HG03280 (cell line): Measurements from ENCODE around the gene ERCC6L2.

Experiments used
- ATAC-seq: cut with Tn5 transposase; IDR thresholded peaks from one replicate; pipeline ENCODE4 v1.9.1; 2021; ENCODE audit warnings: mild to moderate bottlenecking, moderate library complexity; ENCODE audit not compliant: unreplicated experiment

The ERCC6L2 gene

GRCh38 chr9:95875305-95876137, at the start of gene ERCC6L2:
Gene ERCC6L2 (plus strand): TSS chr9:95875691. CDS start chr9:95876039, 348 bp downstream.
- ATAC-seq, result peak; percentile 91

- ATAC-seq, result no peak
Observed at GRCh38 chr9:95826183-95826838, 49.2 kb upstream of the ERCC6L2 start.

- no peak for ATAC-seq
Observed at GRCh38 chr9:95830768-95831167, 44.7 kb upstream of the ERCC6L2 start.

GRCh38 chr9:95831810-95832209, 43.7 kb upstream of the ERCC6L2 start:
- no peak for ATAC-seq

- ATAC-seq, result no peak
Observed at GRCh38 chr9:95833546-95834178, 41.8 kb upstream of the ERCC6L2 start.

- ATAC-seq, result no peak
Observed at GRCh38 chr9:95834281-95834907, 41.1 kb upstream of the ERCC6L2 start.

- ATAC-seq, result no peak
Observed at GRCh38 chr9:95835393-95835792, 40.1 kb upstream of the ERCC6L2 start.

GRCh38 chr9:95836072-95836471, 39.4 kb upstream of the ERCC6L2 start:
- no peak for ATAC-seq

GRCh38 chr9:95839012-95839411, 36.5 kb upstream of the ERCC6L2 start:
- ATAC-seq, result no peak

GRCh38 chr9:95840074-95840473, 35.4 kb upstream of the ERCC6L2 start:
- no peak for ATAC-seq

- ATAC-seq, result no peak
Observed at GRCh38 chr9:95841377-95841776, 34.1 kb upstream of the ERCC6L2 start.

- no peak for ATAC-seq
Observed at GRCh38 chr9:95845751-95846150, 29.7 kb upstream of the ERCC6L2 start.

GRCh38 chr9:95848764-95849163, 26.7 kb upstream of the ERCC6L2 start:
- no peak for ATAC-seq

- ATAC-seq, result peak; percentile 98
Observed at GRCh38 chr9:95852059-95853032, 23.1 kb upstream of the ERCC6L2 start.

- ATAC-seq, result no peak
Observed at GRCh38 chr9:95854386-95855020, 21.0 kb upstream of the ERCC6L2 start.

- ATAC-seq, result no peak
Observed at GRCh38 chr9:95855961-95856360, 19.5 kb upstream of the ERCC6L2 start.

- ATAC-seq, result no peak
Observed at GRCh38 chr9:95857124-95857523, 18.4 kb upstream of the ERCC6L2 start.

GRCh38 chr9:95857896-95858295, 17.6 kb upstream of the ERCC6L2 start:
- no peak for ATAC-seq

GRCh38 chr9:95862343-95862742, 13.1 kb upstream of the ERCC6L2 start:
- no peak for ATAC-seq
